Left colon (tissue), 2 donors: ENCODE results near the gene S100A6. TPM values are rescaled to one million over a fixed set of nuclear protein-coding genes. Genes with fewer than 3 reads are reported as not detected.

Experiments used
- ATAC-seq: fragments of 200-7000 bp; cut with Tn5 transposase; one replicate; pipeline ENCODE4 v1.9.1; 2020; ENCODE audit warnings: mild to moderate bottlenecking, moderate library complexity
- DNase-seq, 2 donors: peaks; one replicate each; pipeline ENCODE4 v3.0.0-alpha.2; 2020
- intact Hi-C, 2 donors: fragments of 100-400 bp; cut with DNase I in 1 of 2; cut with micrococcal nuclease in 1 of 2; formaldehyde crosslinking; loops; one replicate each; pipeline versions ENCODE4 v1.11.2 to v1.14.0; 2022; cut with DNase I, micrococcal nuclease
- total RNA-seq, 2 donors: library from RNA; stranded (reverse); fragmentation: NEBNext Ultra II Directional; extraction: Animal tissue kit (Norgen Biotek cat#: 25700); gene quantifications; one replicate each; pipeline ENCODE4 v1.2.1, GENCODE V29; 2021
- donor health status: DM: no; HTN: no; CAD: no.
- donor health status: DM: yes; HTN: yes; CAD: no.

The S100A6 gene
- total RNA-seq, 2 donors from 2014 or later: 2,086 to 2,115 TPM

DNA sequence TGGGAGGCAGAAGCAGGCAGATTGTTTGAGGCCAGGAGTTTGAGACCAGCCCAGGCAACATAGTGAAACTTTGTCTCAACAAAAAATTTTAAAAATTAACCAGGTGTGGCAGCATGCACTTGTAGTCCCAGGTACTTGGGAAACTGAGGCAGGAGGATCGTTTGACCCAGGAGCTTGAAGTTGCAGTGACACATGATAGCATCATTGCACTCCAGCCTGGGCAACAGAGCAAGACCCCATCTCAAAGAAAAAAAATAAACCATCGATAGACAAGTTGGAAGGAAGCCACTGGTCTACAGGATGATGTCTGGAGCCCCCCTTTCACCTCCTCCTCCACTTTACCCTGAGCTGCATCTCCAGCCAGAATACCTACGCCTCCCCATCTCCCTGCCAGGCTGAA, 16.5 kb downstream of the S100A6 start:
- DNase-seq: no peak
- ATAC-seq: no peak
- intact Hi-C loops: loop anchor here in 1 of 2 donors (10.0 kb wide), 1 partner anchor 226 kb away; no protein-coding TSS in a partner anchor

DNA sequence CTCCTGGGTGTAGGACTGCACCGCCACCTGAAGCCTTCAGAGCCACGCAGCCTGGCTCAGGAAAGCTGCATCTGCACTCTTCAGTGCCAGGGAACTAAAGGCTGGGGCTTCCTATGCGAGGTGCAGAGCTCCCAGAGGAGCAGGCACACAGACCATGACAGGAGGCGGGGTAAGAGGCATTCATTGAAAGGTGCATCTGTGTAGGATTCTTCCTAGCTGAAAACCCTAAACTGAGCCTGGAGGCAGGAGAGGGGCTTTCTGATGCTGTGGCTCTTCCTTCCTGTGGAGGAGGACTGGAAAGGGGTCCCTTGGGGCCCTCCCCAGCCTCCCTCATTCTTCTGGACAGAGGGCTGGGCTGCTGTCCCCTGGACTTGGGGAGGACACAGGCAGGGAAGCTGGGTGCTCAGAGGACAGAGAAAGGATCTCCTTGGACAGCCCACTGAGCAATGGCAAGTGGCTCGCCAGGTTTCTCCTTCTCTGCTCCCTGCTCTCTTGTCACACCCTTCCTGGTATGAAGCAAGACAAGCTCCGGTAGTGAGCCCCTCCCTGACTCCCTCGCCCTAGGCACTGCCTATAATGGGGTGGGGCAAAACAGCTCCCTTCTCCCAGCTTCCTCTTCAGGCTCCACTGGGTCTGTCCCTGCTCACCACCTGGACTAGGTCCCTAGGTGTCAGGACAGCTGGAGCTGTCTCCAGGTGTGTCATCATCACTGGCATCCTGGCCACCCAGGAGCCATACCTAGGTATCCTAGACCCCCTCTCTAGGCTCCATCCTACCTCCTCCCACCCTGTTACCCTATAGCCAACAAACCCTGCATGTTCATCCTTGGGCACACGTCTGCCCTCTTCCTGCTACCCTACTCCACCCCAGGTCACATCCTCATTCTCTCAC, 20.0 kb downstream of the S100A6 start:
- intact Hi-C loops: loop anchor here in 1 of 2 donors (10.0 kb wide), 1 partner anchor 229 kb away; no protein-coding TSS in a partner anchor
- DNase-seq (peak; percentile 80 to 95), ATAC-seq (peak; percentile 91)

DNA sequence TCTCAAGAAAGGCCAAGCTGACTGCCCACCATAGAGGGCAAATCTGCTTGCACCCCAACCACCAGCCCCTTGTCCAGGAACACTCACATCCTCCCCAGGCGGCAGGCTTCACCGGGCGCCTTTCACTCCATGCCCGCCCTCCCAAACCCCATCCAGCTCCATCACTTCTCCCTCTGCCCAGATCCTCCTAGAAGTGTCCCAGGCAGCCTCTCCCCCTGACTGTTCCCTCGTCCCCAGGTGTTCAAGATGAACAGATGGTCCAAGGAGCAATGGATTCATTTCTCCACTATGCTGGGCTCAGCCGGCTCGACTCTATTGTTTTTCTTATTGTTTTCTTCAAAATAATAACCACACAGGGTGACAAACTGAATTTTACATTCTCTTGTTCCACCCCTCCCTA, 22.1 kb downstream of the S100A6 start:
- intact Hi-C loops: loop anchor here in 1 of 2 donors (10.0 kb wide), 1 partner anchor 231 kb away; no protein-coding TSS in a partner anchor
- ATAC-seq (no peak), DNase-seq (no peak)

DNA sequence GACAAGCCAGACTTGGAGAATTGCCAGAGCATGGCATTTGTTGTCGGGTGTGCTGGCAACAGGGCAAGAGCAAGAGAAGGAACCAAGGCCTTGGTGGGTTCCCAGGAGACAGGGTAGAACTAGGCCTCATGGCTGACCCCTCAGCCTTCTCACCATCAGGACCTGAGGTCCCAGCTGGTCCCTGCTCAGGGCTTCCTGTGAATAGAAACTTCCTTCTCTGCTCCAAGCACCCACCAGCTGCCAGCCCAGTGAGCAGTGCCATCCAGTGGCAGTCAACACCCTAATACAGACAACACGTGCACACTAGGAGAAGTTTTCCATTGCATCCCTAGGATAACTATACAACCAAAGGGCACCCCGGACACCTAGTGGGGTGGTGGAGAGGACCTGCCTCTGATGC, 22.8 kb downstream of the S100A6 start:
- intact Hi-C loops: loop anchor here in 1 of 2 donors (10.0 kb wide), 1 partner anchor 232 kb away; no protein-coding TSS in a partner anchor
- DNase-seq: peak in 1 of 2 donors; percentile 52

DNA sequence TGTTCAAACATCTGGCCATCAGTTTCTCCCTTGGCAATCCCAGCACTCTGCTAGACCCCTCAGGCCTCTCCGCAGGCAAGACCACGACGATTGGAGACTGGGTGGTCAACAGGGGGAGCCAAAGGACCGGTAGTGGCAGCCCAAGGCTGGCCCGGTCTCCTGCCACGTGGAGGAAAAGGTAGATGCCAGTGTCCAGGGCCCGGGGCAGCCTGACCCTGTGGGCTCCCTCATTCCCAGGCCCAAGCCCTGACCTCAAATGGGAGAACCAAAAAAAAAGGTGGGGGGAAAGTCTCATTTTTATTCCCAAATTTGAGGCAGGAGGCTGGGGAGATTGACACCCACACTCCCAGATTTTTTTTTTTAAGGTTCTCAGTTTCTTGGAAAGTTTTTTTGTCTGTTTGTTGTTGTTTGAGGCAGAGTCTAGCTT, 24.8 kb downstream of the S100A6 start:
- ATAC-seq (peak; percentile 60), DNase-seq (peak; percentile 83 to 90)
- intact Hi-C loops: loop anchor here in 1 of 2 donors (2.0 to 10.0 kb wide), 2 partner anchors 58 to 234 kb away; no protein-coding TSS in a partner anchor

More for the DNA sequence above, 22.8 kb downstream of the S100A6 start:
- ATAC-seq: peak; percentile 18

DNA sequence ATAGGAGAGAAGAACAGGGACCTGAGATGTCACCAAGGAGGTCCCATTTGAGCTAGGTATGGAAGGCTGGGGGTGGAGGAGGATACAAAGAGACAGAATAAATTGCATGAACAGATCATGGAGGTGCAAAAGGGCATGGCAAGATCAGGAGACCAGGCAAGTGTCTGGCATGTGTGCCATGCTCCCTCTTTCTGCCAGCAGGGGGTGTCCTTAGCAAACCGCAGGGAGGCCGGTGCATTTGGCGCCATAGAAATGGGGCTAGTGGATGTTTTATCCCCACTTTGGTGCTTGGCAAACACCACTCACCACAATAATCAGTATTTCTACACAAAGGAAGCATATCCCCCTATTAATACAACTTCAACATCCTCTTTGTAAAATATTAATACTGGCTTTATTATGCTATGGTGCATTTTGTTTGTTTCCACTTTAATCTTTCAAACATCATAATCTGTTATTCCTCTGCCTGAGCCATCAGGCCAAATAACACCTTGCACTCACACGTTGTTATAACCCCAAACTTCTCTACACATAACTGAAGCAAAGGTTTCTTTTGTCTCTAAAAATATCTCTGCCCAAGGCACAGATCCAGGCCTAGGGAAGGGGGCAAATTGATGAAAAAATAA, 25.9 kb downstream of the S100A6 start:
- ATAC-seq: peak; percentile 65
- intact Hi-C loops: loop anchor here in 1 of 2 donors (2.0 to 10.0 kb wide), 2 partner anchors 59 to 235 kb away; no protein-coding TSS in a partner anchor
- peak; percentile 49 to 82 for DNase-seq

DNA sequence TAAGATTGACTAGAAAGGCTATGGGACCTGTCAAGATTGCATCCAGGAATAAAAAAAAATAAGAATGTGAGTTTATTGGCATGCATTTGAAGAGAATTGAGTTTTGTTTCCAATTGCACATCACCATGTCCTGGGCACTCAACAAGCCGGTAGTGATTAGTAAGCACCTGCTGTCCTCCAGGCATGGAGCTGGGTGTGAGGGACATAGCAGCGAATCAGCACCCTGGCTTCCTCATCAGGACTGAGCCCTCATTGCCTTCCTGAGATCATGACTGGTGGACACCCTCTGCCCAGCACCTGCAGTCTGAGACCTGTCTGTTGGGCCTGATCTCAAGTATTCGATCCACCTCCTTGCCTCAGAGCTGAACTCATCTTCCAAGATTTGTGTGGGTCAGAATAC, 26.8 kb downstream of the S100A6 start:
- DNase-seq (no peak), ATAC-seq (no peak)
- intact Hi-C loops: no loop called here

DNA sequence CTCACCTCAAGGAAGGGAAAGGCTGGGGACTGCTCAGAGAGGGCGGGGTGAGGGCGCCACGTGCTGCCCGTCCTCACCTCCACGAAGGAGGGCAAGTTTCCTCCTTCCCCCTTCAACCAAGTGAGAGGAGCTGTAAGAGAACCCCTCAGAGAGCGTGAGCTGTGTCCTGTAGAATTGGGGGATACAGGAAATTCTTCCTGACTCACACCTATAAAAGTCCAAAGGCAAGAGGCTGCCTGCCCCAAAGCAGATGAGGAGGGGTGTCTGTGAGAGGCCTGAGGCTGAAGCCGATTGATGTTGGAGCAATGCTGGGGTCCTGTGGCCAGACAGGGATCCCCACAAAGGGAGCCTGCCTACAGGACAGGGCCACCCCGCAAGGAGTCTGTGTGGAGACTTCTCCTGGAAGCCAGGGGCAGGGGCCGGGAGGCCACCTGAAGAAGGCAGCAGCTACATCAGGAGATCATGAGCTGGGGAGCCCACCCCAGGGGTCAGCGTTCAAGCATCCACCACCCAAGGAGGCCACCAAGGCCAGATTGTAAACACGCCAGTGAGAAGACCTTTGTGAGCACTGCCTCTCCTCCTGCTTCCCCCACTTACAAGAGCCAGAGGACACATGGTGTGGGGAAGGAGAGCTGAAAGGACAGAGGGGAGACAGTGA, 27.7 kb downstream of the S100A6 start:
- intact Hi-C loops: no loop called here
- DNase-seq (no peak), ATAC-seq (no peak)

DNA sequence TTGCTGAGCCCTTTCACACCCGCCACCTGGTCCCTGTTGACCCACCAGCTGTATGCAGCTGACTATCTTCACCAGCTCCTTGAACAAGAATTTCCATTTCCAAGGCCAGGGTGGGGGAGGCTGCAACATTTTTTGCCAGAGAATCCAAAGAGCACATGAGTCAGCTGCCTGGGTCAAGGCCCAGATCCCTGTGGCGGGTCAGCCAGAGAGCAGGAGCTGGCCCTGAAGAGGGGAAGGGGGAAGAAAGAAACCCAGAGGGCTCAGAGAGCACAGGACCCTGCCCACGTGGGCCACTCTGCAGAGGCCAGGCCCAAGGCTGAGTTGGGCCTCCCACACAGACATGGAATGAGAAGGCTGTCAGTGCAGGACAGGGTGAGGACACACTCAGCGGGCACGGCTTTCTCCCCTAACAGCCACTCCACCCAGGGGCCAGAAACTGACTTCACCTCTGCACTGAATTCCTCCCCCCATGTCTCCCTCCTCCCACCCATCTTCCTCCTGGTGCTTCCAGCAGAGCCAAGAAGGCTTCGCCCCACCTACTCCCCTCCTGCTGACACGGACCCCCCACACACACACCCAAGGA, 28.9 kb downstream of the S100A6 start:
- peak; percentile 5 for ATAC-seq
- peak; percentile 48 to 72 for DNase-seq
- intact Hi-C loops: no loop called here

DNA sequence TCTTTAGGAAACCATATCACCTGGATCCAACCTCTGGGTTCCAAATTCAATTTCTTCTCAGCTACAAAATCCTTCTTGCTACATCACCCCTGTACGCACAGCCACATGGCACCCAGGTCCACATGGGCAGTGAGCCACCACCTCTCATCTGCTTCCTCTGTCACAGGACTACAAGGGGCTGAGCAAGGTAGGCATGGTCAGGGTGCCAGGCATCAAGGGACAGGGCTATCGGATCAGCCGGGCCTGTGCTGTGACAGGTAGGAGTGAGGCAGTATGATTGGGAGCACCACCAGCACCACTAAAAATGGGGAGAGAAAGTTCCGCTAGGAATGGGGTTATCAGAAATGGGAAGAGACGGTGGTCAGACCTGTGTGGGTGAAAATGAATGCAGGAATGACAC, 29.4 kb downstream of the S100A6 start:
- no peak for DNase-seq
- ATAC-seq: no peak
- intact Hi-C loops: no loop called here

DNA sequence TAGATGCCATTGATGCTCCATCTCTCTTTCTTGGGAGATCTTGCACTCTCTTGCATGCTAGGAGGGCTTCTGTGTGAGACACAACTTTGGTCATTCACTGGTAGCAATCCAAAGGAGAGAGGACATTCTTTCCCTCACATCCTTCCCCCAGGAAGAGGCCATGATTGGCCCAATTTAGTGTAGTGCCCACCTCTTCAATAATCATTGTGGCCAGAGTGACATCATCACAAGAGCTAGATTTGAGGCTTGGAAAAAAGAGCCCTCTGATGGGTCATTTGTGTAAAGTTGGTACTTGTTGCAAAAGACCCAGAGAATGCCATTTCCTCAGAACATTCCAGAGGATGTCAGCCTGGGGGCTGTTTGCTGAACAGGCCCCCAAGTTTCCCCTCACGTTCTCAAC, 30.2 kb downstream of the S100A6 start:
- no peak for ATAC-seq
- intact Hi-C loops: no loop called here
- DNase-seq: no peak

DNA sequence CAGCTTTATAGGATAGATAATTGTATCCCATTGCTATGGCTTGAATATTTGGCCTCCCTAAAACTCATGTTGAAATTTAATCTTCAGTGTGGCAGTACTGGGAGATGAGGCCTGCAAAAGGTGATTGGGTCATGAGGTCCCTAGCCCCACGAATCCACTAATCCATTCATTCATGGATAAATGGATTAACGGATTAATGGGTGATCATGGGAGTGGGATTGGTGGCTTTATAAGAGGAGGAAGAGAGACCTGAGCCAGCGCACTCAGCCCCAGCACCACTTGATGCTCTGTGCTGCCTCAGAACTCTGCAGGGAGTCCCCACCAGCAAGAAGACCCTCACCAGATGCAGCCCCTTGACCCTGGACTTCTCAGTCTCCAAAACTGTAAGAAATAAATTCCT, 32.0 kb downstream of the S100A6 start:
- DNase-seq (no peak), ATAC-seq (no peak)
- intact Hi-C loops: no loop called here

DNA sequence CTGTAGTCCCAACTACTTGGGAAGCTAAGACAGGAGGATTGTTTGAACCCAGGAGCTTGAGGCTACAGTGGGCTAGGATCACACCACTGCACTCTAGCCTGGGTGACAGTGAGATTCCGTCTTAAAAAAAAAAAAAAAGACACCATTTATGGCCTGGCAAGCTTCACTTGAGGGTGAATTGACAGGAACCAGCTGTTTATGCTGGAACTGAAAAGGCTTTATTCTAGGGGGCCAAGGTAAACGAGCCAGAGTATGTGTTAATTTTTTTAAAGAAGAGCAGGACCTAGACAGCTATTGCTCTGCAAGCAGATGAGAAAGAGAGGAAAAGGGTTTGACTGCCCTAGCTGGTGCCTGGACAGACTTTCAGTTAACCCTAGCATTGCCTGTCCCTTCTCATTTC, 37.0 kb downstream of the S100A6 start:
- DNase-seq (no peak), ATAC-seq (no peak)
- intact Hi-C loops: loop anchor here (5.0 to 10.0 kb wide), 2 partner anchors 144 to 146 kb away; partner anchors contain the start of gene S100A9 (in 1 of the 2)

DNA sequence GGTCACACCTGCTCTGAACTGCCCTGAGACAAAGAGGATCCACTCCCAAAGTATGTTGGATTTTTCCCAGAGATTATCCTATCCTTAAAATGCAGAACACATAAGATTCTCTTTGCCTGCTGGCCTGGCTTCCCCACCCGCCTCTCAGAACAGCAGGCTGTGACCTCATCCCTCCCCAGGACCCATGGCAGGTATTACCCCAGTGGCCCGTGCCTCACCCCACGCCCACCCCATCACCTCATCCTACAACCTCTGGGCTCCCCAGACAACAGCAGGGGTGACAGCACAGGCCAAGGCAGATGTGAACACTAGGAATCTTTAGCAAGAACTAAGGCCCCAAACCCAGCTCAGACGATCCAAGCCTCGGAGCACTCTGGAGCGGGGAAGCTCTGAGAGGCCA, 40.3 kb downstream of the S100A6 start:
- DNase-seq: no peak
- intact Hi-C loops: loop anchor here (5.0 to 10.0 kb wide), 2 partner anchors 141 to 143 kb away; partner anchors contain the start of gene S100A9 (in 1 of the 2)
- no peak for ATAC-seq

DNA sequence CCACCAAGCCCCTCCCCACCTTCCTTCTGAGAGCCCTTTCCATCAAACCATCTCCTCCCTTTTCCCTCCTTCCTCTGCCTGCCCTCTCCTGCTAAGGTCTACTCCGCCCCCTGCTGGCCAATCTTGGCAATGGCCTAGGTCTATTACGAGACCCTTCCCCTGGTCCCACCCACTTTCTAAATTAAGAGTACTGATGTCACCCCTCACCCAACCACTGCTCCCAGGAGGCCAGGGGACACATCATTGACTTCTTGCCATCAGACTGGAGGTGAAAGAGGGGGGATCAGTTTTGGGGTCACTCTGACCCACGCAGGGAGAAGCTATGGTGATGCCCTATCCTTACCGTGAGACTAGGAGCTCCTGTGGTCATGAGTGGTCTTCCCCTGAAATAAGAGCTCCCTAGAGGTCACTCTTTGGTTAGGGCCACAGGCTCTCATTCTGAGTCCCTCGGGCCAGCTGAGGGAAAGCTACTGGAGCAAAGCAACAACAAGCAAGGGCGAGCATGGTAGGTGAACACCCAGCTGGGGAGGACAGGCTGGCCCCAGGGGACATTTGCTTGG, 40.7 kb downstream of the S100A6 start:
- ATAC-seq: peak; percentile 75
- intact Hi-C loops: loop anchor here (5.0 to 10.0 kb wide), 2 partner anchors 140 to 143 kb away; partner anchors contain the start of gene S100A9 (in 1 of the 2)

DNA sequence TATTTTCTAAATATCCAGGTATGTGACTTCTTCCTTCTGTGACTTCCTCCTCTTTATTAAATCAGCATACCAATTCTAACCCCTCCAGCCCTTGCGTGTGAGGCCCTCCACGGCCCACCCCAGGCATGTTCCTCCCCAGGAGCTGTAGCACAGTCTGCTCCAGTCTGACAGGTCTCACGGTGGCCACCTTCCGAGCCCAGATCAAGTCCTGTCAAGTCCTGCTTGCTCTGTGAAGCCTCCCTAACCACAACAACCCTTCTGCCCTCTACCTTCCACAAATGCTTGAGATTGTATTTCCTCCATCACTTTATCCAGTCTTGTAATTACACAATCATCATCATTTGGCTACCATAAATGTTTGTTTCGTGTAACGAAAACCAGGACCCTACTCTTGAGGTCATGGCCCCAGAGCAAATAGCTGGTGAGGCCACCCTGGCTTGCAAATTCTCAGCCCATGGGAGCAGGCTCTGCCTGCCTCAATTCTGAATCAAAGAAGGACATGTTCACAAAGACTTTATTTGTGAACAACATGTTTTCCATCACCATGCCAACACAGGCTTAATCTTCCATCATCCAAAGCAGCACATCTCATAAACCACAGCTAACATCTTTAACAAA, 42.3 kb downstream of the S100A6 start:
- DNase-seq (no peak), ATAC-seq (no peak)
- intact Hi-C loops: loop anchor here in 1 of 2 donors (10.0 kb wide), 1 partner anchor 139 kb away; the partner anchor contains the start of gene S100A9

More for the DNA sequence above, 40.7 kb downstream of the S100A6 start:
- DNase-seq: peak; percentile 48 to 82

DNA sequence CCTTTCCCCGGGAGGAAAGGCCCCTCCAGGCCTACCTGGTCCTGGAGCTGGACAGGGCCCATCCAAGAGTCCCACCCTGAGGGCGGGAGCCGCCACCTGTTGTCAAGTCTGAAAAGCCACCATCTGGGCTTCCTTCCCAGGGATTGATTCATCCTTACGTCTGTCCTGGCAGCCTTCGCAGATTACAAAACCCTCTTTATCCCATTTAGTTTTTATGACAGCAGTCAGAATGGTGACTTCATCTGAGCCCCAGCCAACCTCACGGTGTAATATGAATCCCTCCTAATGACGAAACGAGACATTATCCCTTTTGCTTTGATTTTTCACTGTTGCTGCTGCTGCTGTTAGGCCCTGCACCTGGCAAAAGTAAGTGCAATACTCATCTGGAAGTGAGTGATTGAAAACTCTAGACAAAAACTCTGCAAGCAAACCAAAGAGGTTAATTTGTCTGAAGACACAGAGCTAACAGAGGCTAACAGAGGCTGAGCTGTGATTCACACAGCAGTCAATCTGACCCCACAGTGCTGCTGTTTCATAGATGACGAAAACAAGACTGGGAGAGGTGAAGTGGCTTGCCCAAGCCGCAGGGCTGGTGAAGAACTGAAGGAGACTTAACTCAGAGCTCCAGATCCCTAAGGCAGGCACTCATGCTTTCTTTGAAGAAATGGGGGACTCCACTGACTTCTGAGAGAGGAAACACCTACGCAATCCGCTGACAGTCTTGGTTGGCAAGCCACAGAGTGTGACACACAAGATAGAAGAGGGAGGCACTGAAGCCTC, 45.3 kb downstream of the S100A6 start:
- intact Hi-C loops: loop anchor here in 1 of 2 donors (10.0 kb wide), 1 partner anchor 136 kb away; the partner anchor contains the start of gene S100A9
- ATAC-seq (peak; percentile 64), DNase-seq (peak; percentile 42 to 68)
